B cell (primary cell): Measurements from ENCODE around the gene OGG1. TPM values are rescaled to one million over a fixed set of nuclear protein-coding genes. Genes with fewer than 3 reads are reported as not detected.

Experiments
- ATAC-seq: fragments of 200-7000 bp; cut with Tn5 transposase; one replicate; pipeline ENCODE4 v1.10.0; 2021; ENCODE audit warnings: low read depth, mild to moderate bottlenecking, moderate number of reproducible peaks, moderate library complexity
- CTCF ChIA-PET: fragments of 350-600 bp; sonication (Branson Sonifier 250); formaldehyde crosslinking; loops from one replicate; lab custom pipeline; 2021; ENCODE audit warnings: antibody characterized with exemption, inconsistent platforms; lab: Charles Lee
- POLR2A ChIA-PET: fragments of 350-600 bp; sonication (Branson Sonifier 250); formaldehyde crosslinking; loops from one replicate; lab custom pipeline; 2021; ENCODE audit warnings: antibody characterized with exemption; lab: Charles Lee
- DNase-seq: peaks from one replicate; pipeline ENCODE4 v3.0.0; 2013
- H2AFZ ChIP-seq: 2 replicates; pipeline ENCODE4 v1.6.1; 2012; ENCODE audit warnings: mild to moderate bottlenecking, low read depth, low read length; ENCODE audit not compliant: insufficient read depth, poor library complexity, severe bottlenecking
- H3K27ac ChIP-seq, 2 donors: 1 replicate in 1 of 2; 2 replicates in 1 of 2; pipeline ENCODE4 v1.5.1; 2012 to 2013; ENCODE audit warnings: low read length in 2 of 2, mild to moderate bottlenecking in 2 of 2, moderate library complexity in 1 of 2
- H3K27me3 ChIP-seq, 4 experiments: fragments of 200-600 bp in 1 of 4; sonication (generic) in 1 of 4; replicated peaks in 1 of 4; 1 replicate in 2 of 4; 2 replicates in 2 of 4; pipeline versions ENCODE4 v1.6.1 to v1.7.0; 2013 to 2016; ENCODE audit warnings: low read length in 3 of 4, mild to moderate bottlenecking in 2 of 4, mixed read lengths in 1 of 4, moderate library complexity in 1 of 4; ENCODE audit not compliant: insufficient read depth in 4 of 4, control insufficient read depth in 3 of 4; ENCODE audit errors: control extremely low read depth in 1 of 4
- H3K36me3 ChIP-seq, 2 experiments: replicated peaks in 1 of 2; 1 replicate in 1 of 2; 2 replicates in 1 of 2; pipeline versions ENCODE4 v1.6.1 to v1.7.1; 2013; ENCODE audit warnings: low read length in 1 of 2; ENCODE audit not compliant: insufficient read depth in 2 of 2, control insufficient read depth in 1 of 2; ENCODE audit errors: control extremely low read depth in 1 of 2, extremely low read depth in 1 of 2
- H3K4me1 ChIP-seq, 2 donors: fragments of 200-600 bp in 1 of 2; sonication (generic) in 1 of 2; 1 replicate in 1 of 2; 2 replicates in 1 of 2; pipeline versions ENCODE4 v1.5.1 to v1.6.1; 2013 to 2017; ENCODE audit warnings: low read length in 2 of 2; ENCODE audit not compliant: control insufficient read depth in 2 of 2, insufficient read depth in 2 of 2
- H3K4me2 ChIP-seq: replicated peaks from 2 replicates; pipeline ENCODE3; 2012; ENCODE audit warnings: mild to moderate bottlenecking, low read depth, low read length; ENCODE audit not compliant: poor library complexity, severe bottlenecking
- H3K4me3 ChIP-seq, 5 experiments: fragments of 200-600 bp in 1 of 5; sonication (generic) in 1 of 5; 1 replicate in 3 of 5; 2 replicates in 2 of 5; pipeline versions ENCODE4 v1.5.1 to v1.7.0; 2011 to 2016; ENCODE audit warnings: low read length in 4 of 5, mild to moderate bottlenecking in 4 of 5, low read depth in 2 of 5, control low read depth in 1 of 5, moderate library complexity in 1 of 5; ENCODE audit not compliant: insufficient read depth in 1 of 5; ENCODE audit errors: control extremely low read depth in 1 of 5, extremely low read depth in 1 of 5
- H3K79me2 ChIP-seq: fragments of 200-600 bp; sonication (generic); one replicate; pipeline ENCODE4 v1.6.0; 2016; ENCODE audit warnings: low read length; ENCODE audit not compliant: control insufficient read depth, insufficient read depth
- H3K9ac ChIP-seq: fragments of 200-600 bp; sonication (generic); 2 replicates; pipeline ENCODE4 v1.6.1; 2017; ENCODE audit warnings: mild to moderate bottlenecking, low read length, moderate library complexity
- H3K9me3 ChIP-seq, 3 donors: one replicate each; pipeline versions ENCODE4 v1.6.1 to v1.7.1; 2013; ENCODE audit warnings: low read length in 2 of 3; ENCODE audit not compliant: control insufficient read depth in 2 of 3, insufficient read depth in 1 of 3; ENCODE audit errors: control extremely low read depth in 1 of 3
- H4K20me1 ChIP-seq: 2 replicates; pipeline ENCODE4 v1.6.0; 2012; ENCODE audit warnings: mild to moderate bottlenecking, low read length; ENCODE audit not compliant: insufficient read depth, control insufficient read depth, poor library complexity, severe bottlenecking
- H3K27ac Mint-ChIP-seq: one replicate; pipeline ENCODE4 v1.8.0; 2021; ENCODE audit warnings: mixed read lengths
- H3K27me3 Mint-ChIP-seq: one replicate; pipeline ENCODE4 v1.8.0; 2021; ENCODE audit warnings: mixed read lengths
- H3K4me1 Mint-ChIP-seq: one replicate; pipeline ENCODE4 v1.8.0; 2021; ENCODE audit warnings: mixed read lengths
- H3K4me3 Mint-ChIP-seq: one replicate; pipeline ENCODE4 v1.8.0; 2021; ENCODE audit warnings: mixed read lengths
- H3K9me3 Mint-ChIP-seq: one replicate; pipeline ENCODE4 v1.8.0; 2022; ENCODE audit warnings: mixed read lengths; ENCODE audit not compliant: insufficient read depth
- EZH2 ChIP-seq: IDR thresholded peaks from 2 replicates; pipeline ENCODE4 v1.6.1; 2012; ENCODE audit warnings: borderline replicate concordance, low read depth, mild to moderate bottlenecking, moderate library complexity, low read length; ENCODE audit not compliant: insufficient read depth, poor library complexity, severe bottlenecking
- WGBS: methylation state at CpG from one replicate; pipeline ENCODE4 v1.1.5; 2013; ENCODE audit warnings: missing lambda C conversion rate; ENCODE audit not compliant: insufficient coverage; 5-methylcytosine and 5-hydroxymethylcytosine counted together
- intact Hi-C: fragments of 100-400 bp; cut with micrococcal nuclease; formaldehyde crosslinking; loops from one replicate; pipeline ENCODE4 v1.10.0; 2022
- polyA plus RNA-seq: library from polyadenylated mRNA; depleted of rRNA; stranded (reverse); fragments of >200 nt; gene quantifications from 2 replicates; pipeline ENCODE4 v1.2.3, GENCODE V29; 2012
- total RNA-seq, 2 donors: library from RNA; stranded (reverse); fragments of 120-200 nt in 1 of 2; gene quantifications; 1 replicate in 1 of 2; 2 replicates in 1 of 2; pipeline versions ENCODE4 v1.2.3 to v1.2.4, GENCODE V29; 2013 to 2022
- TF ChIP-seq, protein P1 (sequence below): fragments of 200-600 bp; IDR thresholded peaks from one replicate; pipeline ENCODE4 v1.8.0; 2022; ENCODE audit warnings: antibody characterized with exemption, mild to moderate bottlenecking

The OGG1 gene
- total and polyA plus RNA-seq, 2 donors (not counting 1 experiment from before 2014, with no cell fraction given), result 45.6 to 81.6 TPM

DNA sequence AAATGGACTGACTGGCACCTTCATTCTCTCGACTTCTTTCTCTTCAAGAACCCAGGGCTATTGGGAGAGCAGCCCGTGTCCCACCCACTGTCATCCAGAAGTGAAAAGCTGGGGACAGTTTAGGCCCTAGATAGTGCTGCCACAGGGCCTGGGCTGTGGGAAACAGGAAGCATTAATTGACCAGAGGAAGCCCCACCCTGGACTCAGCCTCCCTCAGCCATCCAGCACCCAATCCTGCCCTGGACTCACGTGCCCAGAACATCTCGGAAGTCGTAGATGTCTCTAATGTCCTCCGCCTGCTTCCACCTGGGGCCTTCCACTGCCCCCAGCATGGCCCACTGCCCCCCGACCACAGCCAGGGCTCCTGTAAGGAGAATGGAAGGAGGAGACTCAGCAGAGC, 17.7 kb downstream of the OGG1 start:
- WGBS, result 96% methylated on average over 5 of the region's 7 CpGs
- no peaks in the 10 kb centered on the region for H3K79me2 ChIP-seq
- H3K9me3 Mint-ChIP-seq, result no peaks in the 10 kb centered on the region
- H3K9me3 ChIP-seq, result no peaks in the 10 kb centered on the region
- no peak for ATAC-seq
- no peak overlapping the region for H2AFZ ChIP-seq
- H3K4me2 ChIP-seq, result no peak overlapping the region
- H3K4me1 ChIP-seq, result peaks cover 17 to 18% of the 10 kb centered on the region in 2 donors
- intact Hi-C loops, result no loop called here
- peaks cover 21% of the 10 kb centered on the region for H3K4me1 Mint-ChIP-seq
- no peak overlapping the region for H3K9ac ChIP-seq
- peaks cover 0 to 12% (median 2%) of the 10 kb centered on the region in 4 experiments for H3K27me3 ChIP-seq
- H3K27ac Mint-ChIP-seq, result no peak overlapping the region
- H3K27ac ChIP-seq, result no peak overlapping the region
- peaks cover 5% of the 10 kb centered on the region for H3K27me3 Mint-ChIP-seq
- no peaks in the 10 kb centered on the region for H4K20me1 ChIP-seq
- no peak overlapping the region for H3K4me3 ChIP-seq
- H3K4me3 Mint-ChIP-seq, result no peak overlapping the region
- no peak for TF ChIP-seq EZH2
- TF ChIP-seq, protein P1, sequence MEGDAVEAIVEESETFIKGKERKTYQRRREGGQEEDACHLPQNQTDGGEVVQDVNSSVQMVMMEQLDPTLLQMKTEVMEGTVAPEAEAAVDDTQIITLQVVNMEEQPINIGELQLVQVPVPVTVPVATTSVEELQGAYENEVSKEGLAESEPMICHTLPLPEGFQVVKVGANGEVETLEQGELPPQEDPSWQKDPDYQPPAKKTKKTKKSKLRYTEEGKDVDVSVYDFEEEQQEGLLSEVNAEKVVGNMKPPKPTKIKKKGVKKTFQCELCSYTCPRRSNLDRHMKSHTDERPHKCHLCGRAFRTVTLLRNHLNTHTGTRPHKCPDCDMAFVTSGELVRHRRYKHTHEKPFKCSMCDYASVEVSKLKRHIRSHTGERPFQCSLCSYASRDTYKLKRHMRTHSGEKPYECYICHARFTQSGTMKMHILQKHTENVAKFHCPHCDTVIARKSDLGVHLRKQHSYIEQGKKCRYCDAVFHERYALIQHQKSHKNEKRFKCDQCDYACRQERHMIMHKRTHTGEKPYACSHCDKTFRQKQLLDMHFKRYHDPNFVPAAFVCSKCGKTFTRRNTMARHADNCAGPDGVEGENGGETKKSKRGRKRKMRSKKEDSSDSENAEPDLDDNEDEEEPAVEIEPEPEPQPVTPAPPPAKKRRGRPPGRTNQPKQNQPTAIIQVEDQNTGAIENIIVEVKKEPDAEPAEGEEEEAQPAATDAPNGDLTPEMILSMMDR, result no peak
- H3K36me3 ChIP-seq, result peaks cover 0 to 2% of the 10 kb centered on the region in 2 experiments
- DNase-seq, result no peak
- ChIA-PET POLR2A (no interaction called here), CTCF (no interaction called here)

DNA sequence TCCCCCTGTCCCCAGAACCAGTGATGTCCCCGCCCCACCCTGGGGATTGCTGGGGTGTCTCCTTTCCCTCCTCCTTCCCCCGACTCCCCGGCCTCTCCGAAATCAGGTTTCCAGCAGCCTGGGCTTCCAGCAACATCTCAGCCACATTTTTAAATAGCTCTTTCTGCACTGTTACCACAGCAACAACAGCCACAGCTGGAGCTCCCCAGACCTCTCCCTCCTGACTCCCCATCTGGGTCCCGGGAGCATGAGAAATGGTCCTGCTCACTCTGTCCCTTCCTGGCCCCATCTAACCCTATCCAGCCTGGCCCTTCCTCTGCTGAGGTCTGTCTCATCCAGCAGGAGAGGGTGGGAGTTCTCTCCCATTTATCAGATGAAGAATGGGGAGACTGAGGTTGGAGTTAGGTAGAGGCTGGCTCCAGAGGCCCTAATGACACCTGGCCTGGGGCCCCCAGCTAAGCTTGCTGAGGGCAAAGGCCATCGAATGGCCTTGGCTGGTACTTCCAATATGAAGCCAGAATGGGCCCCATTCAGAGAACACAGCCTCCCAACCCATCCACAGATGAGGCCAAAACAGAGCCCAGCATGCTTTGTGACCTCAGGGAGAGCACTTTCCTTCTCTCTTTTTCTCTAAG, 18.5 kb downstream of the OGG1 start:
- Histone ChIP-seq H2AFZ (no peak overlapping the region), H3K36me3 (peaks cover 0 to 2% of the 10 kb centered on the region in 2 experiments), H3K9me3 (no peaks in the 10 kb centered on the region), H3K27ac (no peak overlapping the region), H3K4me2 (no peak overlapping the region), H3K4me1 (peaks cover 17 to 18% of the 10 kb centered on the region in 2 donors), H4K20me1 (no peaks in the 10 kb centered on the region), H3K9ac (no peak overlapping the region), H3K79me2 (no peaks in the 10 kb centered on the region), H3K4me3 (no peak overlapping the region), H3K27me3 (peaks cover 0 to 12% (median 2%) of the 10 kb centered on the region in 4 experiments)
- ATAC-seq, result no peak
- peaks cover 21% of the 10 kb centered on the region for H3K4me1 Mint-ChIP-seq
- ChIA-PET CTCF (interaction anchor here (1.1 kb wide), 1 partner anchor 14 kb away, joined by 3 read pairs; no protein-coding TSS in a partner anchor), POLR2A (no interaction called here)
- no peak for DNase-seq
- TF ChIP-seq, protein P1, result no peak
- no peak for TF ChIP-seq EZH2
- H3K27me3 Mint-ChIP-seq, result peaks cover 5% of the 10 kb centered on the region
- no peak overlapping the region for H3K27ac Mint-ChIP-seq
- no peak overlapping the region for H3K4me3 Mint-ChIP-seq
- intact Hi-C loops, result no loop called here
- H3K9me3 Mint-ChIP-seq, result no peaks in the 10 kb centered on the region
- 100% methylated on average over 4 of the region's 6 CpGs for WGBS
